ENCODE measurements around the gene NR2E3.
"Not testable (repeated sequence)": the region's sequence is repeated elsewhere in the genome, so short reads cannot be mapped to it uniquely, and the experiment has no call there.

Gene NR2E3

DNA sequence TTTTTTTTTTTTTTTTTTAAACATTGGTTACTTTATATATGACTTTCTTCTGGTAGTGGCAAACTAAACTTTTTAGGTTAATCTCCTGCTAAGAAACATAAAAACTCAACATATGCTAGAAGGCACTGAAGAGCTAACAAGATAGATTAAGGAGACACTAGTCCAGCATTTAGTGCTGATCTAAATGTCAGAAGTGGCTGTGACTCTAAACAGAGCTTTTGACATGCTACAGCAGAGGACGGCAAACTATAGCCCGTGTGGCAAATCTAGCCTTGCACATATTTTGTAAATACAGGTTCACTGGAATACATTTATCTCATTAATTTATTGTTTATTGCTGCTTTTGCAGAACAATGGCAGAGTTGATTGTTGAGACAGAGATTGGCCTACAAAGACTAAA lies 20.6 kb downstream of the NR2E3 start:
- no peak for TF ChIP-seq CTCF (conservative IDR thresholded peaks at IDR 0.05; ENCODE audit: low read length)
- no peak overlapping the region for H3K4me3 ChIP-seq (ENCODE audit: low read length)
- no peak for DNase-seq (ENCODE audit: low read depth)

GRCh38 chr15:71841563-71841962 lies 31.2 kb downstream of the NR2E3 start:
- no peak for TF ChIP-seq CTCF (conservative IDR thresholded peaks at IDR 0.05; ENCODE audit: low read length)
- no peak for DNase-seq (ENCODE audit: low read depth)
- H3K4me3 ChIP-seq (ENCODE audit: low read length) = no peak overlapping the region

DNA sequence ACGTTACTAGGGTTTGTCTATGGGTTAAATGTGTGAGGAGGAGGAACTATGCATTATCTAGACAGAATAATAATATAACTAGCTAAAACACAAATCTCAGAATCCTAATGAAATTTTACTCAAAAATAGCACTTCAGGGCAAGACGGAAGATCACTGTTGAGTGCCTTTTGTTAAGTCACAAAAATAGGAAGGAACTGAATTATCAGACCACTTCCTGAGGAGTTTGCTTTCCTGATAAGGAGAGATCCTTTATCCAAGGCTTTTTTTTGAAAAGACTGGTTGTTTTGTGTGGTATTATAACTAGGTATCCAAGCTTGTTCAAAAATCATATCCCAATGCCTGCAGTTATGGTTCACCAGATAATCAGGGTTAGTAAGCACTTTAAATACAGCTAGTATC lies 34.6 kb downstream of the NR2E3 start:
- no peak for TF ChIP-seq CTCF (conservative IDR thresholded peaks at IDR 0.05; ENCODE audit: low read length)
- no peak overlapping the region for H3K4me3 ChIP-seq (ENCODE audit: low read length)
- no peak for DNase-seq (ENCODE audit: low read depth)

- H3K4me3 ChIP-seq (ENCODE audit: low read length) = no peak overlapping the region
- TF ChIP-seq CTCF (conservative IDR thresholded peaks at IDR 0.05; ENCODE audit: low read length) = no peak
- no peak for DNase-seq (ENCODE audit: low read depth)
Measured at GRCh38 chr15:71853543-71853942, 43.2 kb downstream of the NR2E3 start.

GRCh38 chr15:71858232-71858631 lies 47.9 kb downstream of the NR2E3 start:
- not testable (repeated sequence) for DNase-seq (ENCODE audit: low read depth); H3K4me3 ChIP-seq (ENCODE audit: low read length)
